Amniotic epithelial cell (primary cell): Measurements from ENCODE around the gene PAQR4.

ENCODE experiments used
- DNase-seq: peaks from one replicate; pipeline ENCODE4 v3.0.0-alpha.2; 2010; ENCODE audit warnings: low read depth

The PAQR4 gene

GRCh38 chr16:3022208-3022683 lies 53.1 kb downstream of the PAQR4 start:
- DNase-seq: peak; percentile 95

- no peak for DNase-seq
Measured at GRCh38 chr16:3022684-3023414, 53.7 kb downstream of the PAQR4 start.
